NCI-H1436 treated with DMSO at 0.1 percent for 48 hours (cell line): ENCODE measurements around the gene ZFAND6.
A peak's percentile ranks its signal among the peaks of the same experiment; 100 is the strongest.

Experiments used
- DNase-seq: peaks from one replicate; lab custom pipeline; 2025; lab: John Stamatoyannopoulos, UW

Gene ZFAND6

DNA sequence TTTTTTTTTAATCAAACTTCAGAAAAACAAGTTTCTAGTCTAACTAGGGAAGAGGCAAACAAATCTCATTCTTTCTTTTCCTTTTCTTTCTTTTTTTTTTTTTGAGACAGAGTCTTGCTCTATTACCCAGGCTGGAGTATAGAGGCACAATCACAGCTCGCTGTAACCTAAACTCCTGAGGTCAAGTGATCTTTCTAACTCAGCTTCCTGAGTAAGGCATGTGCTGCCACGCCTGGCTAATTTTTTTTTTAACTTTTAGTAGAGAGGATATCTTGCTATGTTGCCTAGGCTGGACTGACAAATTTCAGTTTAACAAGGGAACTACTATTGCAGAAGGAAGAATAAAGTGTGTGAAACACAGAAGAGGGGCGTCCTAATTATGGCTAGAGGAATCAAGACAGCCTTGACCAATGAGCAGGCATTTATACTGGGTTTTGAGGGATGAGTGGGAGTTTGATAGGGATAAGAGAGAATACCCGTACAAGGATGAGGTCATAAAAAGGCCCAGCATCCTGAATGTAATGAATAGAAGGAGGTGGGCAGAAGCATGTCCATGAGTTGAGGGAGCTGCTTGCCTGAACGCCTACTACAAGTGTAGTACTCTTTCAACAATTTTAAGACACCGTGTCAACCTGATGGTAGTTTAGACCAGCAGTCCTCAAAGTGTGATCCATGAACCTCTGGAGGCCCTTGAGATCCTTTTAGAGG lies 6.7 kb upstream of the ZFAND6 start:
- DNase-seq: no peak

DNA sequence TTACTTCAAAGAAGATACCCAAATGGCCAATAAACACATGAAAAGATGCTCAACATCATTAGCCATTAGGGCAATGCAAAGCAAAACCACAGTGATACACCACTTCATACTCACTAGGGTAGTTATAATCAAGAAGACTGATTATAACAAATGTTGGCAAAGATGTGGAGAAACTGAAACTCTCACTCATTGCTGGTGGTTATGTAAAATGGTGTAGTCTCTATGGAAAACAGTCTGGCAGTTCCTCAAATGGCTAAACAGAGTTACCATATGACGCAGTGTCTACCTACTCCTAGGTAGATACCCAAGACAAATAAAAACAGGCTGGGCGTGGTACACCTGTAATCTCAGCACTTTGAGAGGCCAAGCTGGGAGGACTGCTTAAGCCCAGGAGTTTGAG lies 3.5 kb upstream of the ZFAND6 start:
- no peak for DNase-seq

DNA sequence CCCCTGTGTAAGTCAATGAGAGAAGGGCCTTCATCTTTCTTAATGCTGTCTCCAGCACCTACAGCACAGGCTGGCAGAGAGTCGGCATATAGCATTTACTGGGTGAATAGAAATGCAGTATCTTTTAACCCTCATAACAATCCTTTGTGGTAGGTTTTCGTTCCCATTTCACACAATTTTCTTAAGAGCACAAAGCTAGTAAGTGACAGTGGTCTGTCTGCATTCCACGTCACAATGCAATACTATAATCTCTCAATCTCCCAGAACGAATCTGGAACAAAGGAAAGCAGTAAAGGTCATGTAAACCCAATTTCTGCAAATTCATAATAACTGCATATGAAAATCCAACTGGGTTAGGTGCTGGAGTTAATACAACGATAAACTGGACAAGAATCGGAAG lies 1.4 kb upstream of the ZFAND6 start:
- no peak for DNase-seq

DNA sequence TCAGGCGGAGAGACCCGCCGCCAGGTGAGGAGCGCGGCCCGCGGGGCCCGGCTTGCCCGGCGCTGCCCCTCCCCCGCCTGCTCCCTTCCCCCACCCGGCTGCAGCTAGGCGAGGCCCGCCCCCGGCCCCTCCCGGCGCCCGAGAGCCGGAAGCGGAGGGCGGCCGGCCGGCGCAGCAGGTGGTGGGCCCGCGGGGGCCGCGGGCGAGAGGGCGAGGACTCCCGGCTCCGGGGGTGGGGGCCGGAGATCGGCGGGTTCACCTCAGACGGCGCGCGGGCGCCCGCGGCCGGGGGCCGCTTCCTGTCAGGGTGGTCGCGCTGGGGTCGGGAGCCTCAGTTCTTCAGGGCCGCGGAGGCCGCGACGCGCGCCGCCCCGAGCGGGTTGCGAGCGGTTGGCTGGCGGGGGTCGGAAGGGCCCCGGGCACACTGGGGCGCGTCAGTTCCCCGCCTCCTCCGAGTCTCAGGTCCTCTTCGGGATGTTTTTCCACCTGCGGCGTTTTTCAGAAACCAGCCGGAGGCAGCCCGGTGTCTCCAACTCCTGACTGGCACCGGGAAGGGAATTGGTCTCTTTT lies 395 bp downstream of the ZFAND6 start:
- DNase-seq: no peak

DNA sequence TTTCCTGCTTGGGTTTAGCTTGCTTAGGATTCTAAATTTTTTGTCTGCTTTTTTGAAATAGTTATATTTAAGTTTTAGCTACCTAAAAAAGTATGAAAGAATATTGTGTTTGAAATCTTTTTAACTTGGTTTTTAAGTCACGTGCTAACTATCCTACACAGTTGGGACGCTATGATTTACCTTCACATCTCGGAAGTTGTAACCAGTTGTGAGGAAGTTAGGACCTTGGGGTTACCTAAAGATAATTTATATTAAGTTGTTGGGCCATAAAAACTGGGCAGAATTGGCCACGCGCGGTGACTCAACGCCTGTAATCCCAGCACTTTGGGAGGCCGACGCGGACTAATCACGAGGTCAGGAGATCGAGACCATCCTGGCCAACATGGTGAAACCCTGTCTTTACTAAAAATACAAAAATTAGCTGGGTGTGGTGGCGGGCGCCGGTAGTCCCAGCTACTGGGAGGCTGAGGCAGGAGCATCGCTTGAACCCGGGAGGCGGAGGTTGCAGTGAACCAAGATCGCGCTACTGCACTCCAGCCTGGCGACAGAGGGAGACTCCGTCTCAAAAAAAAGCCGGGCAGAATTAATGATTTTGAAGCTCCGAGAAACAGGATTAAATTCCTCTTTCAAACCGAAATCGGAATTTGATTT lies 1.0 kb downstream of the ZFAND6 start:
- DNase-seq: no peak

DNA sequence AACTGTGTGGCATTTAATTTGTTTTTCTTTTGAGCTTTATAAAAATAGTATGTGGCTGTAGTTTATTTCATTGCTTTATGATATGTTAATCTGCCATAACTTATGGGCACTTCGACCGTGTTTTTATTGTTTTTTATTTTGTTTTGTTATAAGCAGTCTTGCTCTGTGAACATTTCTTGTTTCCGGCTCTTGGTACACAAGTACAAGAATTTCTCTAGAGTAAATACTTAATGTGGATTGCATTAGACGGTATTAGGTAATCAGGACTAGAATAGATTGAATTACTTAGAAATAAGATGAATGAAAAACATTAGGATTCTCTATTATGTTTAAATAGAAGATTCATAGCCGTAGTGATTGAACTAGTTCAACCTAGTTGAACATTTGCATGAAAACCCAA lies 2.1 kb downstream of the ZFAND6 start:
- DNase-seq: no peak

DNA sequence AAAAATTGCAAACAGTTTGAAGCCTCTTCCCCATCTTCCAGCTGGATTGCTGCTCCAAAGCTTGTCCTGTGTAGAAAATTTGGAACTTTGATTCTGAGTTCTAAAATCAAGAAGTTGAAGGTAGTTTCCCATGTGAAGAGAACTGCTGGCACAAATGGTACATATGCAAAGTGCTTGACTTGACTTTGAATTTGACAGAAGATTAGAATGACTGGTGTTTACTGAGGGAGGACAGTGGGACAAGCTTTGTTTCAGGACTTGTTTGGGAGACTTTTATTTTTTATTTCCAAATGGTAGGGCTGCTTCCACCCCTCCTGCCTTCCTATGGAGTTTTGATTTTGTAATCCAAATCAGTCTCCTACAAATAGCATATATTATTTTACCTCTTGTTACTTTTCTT lies 7.4 kb downstream of the ZFAND6 start:
- no peak for DNase-seq

DNA sequence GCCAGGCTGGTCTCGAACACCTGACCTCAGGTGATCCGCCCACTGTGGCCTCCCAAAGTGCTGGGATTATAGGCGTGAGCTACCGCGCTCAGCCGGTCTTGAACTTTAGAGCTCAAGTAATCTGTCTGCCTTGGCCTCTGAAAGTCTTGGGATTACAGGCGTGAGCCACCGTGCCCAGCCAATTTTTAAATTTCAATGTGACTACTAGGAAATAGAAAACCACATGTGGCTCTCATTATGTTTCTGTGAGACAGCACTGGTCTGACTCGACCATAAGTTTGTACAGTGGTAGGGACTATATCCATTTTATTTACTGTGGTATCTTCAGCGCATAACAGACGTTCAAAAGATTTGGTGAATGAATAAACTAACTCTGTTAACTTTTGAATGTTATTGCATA lies 9.1 kb downstream of the ZFAND6 start:
- DNase-seq: no peak

DNA sequence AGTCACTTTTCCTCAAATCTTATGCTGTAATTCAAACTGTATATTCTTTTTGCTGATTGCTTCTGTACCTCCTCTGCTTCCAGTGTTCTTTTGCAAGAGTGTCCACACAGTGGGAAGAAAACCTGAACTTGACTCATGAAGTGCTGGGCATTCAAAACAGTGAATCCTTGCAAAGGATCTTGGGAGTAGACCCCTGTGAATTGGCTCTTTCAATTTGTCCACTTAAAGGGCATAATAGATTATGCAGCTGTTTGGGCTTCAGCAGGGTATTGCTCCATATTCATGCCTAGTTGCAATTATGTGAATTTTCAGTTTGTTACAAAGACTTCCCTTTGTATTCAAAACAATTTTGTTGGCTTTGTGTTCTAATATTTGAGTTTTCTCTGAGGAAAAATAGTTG lies 11.4 kb downstream of the ZFAND6 start:
- peak; percentile 44 for DNase-seq

DNA sequence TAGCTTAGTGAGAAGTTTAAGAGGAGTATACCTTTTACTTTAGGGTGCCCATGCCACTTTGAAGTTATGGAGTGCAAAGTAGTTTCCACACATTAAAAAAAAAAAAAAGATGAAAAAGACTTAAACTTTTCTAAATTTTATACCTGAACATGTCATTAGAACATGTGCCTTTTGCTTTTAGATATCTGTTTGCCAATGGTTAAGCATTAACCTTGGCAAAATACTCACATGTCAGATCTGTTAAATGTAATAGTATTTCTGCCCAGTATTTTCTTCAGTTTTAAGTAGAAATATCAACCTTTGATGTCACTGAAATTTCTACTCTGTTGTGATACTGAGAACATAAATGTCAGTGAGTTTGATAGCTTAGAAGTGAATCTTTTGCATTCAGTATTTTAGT lies 12.2 kb downstream of the ZFAND6 start:
- no peak for DNase-seq

DNA sequence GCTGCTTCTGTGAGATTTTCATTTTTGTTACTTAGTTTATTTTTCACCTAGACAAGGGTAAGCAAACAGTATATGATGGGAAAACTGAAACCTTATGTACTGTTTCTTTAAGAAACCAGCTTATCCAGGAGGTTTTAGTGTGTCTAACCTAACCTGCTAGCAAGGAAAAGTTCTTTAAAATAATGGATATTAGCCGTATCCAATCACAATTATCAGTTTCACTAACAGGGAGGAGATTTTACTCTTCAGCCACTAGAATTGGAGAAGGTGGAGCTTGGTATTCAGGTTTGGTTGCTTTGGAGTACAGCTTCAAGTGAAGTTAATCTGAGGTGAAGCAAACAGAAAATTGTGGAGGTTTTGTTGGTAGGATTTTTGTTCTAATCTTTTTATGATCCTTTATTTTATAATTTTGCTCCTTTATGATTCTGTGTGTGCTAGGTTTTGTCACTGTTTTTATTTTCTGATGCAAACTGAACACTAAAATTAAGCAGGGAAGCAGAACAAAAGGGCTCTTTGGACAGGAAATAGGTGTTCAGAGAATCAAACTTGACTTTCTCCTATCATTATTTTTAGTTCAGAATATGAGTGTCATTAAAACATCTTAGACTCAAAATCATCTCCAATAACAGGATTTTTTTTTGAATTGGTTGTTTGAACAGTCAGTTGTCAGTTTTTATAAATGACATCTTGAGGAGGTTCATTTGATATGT lies 13.0 kb downstream of the ZFAND6 start:
- DNase-seq: peak; percentile 94

DNA sequence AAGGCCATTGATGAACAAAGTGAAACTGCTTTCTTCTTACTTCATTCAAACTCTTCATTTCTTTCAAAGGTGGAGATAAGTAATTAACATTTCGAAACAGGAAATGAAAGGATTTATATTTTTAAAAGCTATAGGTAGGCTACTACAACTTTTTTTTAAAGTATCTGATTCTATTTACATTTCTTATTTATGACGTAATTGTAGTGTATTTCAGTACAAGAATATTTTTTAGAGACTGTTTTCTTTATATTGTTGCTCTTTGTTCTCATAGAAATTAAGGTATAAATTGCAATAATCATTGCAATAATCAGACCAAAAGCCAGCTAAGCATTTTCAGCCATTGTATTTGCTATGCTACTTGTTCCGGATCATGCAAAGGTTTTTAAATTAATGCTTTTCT lies 13.7 kb downstream of the ZFAND6 start:
- no peak for DNase-seq

DNA sequence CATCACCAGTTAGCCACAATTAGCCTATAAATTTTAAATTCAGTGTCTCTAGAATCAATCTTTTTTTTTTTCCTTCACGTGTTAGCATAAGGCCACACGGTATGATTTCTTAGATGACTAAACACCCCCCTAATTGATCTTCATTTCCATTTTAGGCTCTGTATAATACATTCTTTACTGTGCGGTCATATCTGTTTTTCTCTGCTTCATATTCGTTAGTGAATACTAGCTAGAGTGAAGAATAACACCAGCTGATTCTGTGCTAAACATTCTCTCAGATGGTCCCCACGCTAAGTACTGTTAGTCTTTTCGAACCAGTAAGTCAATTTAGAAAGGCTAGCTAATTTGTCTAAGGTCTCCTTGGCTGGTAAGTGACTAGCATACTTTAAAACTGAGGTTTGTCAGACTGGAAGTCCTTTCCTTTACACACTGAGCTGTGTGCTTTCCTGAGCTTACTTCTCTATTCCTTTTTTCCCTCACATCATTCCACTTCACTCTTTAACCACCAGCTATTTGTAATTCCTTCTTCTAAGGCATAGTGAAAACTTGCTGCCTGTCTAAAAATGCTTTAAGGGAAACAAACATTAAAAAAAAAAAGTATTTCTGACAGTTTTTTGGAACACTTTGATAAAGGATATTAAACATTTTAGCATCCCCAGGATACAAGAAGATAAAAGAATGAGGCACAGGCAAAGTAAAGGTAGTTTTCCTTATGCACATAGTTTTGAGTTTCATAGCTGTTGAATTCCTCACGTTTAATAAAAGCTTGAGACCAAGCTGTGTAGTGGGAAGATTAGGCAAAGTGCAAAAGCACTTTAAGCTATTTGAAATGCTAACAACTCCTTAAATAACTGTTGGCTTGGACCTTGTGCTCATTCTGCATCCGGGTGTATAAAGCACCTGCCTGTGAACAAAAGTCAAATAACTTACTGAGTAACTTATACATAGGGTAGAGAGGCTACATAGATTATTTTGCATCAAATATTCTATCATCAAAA lies 17.1 kb downstream of the ZFAND6 start:
- DNase-seq: no peak

DNA sequence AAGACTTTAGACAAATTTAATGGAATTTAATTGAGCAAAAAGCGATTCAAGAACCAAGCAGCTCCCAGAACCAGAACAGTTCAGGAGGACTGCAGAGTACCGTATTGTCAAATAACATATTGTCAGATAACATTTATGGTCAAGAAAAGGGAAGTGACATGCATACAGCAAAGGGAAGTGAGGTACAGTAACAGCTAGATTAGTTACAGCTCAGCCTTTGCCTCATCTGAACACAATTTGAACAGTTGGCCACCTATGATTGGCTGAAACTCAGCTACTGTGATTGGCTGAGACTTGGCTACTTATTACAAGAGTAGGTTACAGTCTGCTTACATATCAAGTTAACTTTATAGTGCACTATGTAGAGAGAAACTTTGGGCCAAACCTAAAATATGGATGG lies 21.9 kb downstream of the ZFAND6 start:
- no peak for DNase-seq

DNA sequence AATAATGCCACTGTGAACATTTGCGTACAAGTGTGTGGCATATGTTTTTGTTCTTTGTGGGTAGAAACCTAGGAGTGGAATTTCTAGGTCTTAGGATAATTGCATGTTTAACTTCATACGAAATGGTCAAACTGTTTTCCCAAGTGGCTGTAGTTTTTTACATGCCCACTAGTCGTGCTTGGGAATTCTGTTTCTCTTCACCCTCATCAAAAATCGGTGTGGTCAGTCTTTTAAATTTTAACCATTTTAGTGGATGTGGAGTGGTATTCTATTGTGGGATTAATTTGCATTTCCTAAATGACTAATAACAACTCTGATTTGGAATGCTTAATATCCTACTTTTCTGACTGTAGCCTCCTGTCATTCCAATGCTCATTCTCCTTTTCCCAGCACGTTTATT lies 27.6 kb downstream of the ZFAND6 start:
- DNase-seq: no peak

DNA sequence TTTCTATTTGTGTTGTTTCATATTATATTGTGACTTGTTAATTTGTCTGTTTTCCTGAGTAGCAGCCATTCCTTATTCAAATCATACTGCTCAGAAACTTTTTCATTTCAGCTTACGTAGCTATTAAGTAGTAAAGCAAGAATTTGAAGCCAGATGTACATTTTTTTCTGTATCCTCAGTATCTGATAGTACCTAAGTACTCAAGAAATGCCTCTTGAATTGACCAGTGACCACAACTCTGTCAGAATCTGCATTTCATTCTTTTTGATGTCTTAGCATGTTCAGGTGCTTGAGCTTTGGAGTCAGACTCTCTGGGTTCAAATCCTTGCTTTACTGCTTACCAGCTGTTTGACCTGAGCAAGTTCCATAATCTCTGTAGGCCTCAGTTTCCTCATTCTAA lies 30.6 kb downstream of the ZFAND6 start:
- DNase-seq: no peak

DNA sequence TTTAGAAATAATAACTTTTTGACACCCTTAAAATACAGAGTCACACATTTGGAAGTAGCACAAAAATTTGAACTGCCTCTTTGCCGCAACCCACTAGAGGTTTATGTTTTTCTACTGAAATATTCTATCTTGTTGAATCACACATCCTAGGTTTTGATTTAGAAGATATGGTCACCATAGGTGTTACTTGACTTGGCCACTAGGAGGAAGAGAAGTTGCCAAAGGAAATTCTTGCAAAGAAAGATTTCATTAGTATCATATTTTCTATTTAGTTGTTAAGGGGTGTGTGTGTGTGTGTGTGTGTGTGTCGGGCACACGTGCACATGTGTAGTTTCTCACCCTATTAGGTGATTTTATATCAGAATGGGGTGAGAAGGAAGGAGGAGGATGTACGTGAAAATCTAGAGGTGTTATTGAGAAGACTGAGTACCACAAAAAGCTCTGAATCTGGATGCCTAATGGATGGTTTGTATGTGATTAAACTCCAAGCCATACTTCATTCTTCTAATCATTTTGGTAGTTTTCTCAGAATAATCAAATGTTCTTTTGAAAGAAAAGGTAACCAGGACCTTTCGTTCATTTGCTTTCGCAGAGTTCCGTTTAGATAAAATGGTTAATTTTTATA lies 31.5 kb downstream of the ZFAND6 start:
- DNase-seq: no peak

DNA sequence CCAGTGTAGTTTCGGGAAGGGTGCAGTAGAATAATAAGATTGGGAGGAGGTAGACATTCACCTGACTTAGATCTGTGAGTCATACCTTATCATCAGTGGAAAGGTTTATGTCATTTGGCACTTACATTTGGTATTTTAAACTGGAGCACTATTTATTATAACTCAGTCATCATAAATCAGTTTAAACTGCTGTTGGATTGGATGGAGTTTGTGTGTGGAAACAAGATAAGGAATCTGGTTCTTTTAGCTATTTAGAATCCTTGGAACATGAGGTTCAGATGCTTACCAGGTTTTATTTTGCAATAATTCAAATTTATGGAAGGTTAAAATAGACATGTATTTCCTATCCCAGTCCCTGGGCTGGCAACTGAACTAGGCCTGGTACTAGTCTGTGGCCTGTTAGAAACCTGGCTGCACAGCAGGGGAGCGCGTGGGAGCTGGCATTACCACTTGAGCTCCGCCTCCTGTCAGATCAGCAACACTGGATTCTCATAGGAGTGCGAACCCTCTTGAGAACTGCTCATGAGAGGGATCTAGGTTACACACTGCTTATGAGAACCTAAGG lies 34.5 kb downstream of the ZFAND6 start:
- DNase-seq: peak; percentile 3

DNA sequence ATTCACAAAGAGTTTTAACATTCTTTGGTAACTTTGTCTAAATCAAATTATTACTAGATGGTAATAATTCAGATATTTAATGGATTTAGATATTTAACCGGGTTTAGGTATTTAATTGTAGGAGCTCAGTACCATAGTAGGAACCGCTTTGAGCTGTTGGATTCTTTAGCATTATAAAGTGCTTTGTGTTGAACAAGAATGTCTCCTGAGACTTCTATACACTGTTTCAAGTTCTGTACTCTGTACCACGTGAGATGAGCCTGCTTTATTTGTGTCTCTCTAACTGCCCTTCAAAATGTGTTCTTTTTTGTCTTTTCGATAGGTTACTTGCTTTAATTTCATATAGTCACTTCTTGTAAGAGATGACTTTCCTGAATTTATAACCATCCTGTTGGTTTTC lies 36.0 kb downstream of the ZFAND6 start:
- DNase-seq: no peak

DNA sequence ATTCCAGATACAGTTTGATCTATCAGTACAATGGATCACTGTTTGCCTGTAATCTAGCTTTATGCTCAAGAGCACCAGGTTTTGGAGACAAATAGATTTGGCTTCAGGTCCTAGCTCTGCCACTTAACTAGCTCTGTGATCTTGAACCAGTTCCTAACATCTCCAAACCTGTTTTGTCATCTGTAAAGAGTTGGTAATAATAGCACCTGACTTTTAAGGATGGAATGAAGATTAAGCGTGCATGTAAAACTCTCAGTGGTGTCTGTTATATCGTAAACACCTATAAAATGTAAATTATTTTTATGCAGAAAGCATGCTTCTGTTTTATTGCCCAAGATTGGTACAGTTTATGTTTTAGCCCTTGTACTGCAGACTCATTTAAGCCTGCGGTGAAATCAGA lies 36.5 kb downstream of the ZFAND6 start:
- no peak for DNase-seq

DNA sequence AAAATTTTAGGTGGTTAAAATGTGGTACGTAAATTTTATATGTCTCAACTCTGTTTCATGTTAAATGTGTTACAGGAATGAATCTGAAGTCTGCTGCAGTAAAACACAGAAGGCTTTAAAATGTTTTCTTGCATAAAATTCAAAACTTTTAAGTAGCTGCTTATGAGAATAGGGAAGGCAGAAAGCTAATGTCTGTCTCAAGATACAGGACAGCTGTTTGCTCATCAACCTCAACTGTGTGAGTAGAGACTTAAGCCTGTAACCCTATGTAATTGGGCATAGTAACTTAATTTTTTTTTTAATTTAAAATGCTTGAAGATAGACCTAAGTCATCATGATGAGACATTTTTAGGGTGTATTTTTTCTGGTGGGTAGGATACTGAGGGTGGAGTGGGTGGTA lies 38.9 kb downstream of the ZFAND6 start:
- no peak for DNase-seq
